KG1 (cell line): ENCODE data around the gene DNAJB6.

ENCODE experiments used
- DNase-seq: peaks from one replicate; lab custom pipeline; 2025; lab: John Stamatoyannopoulos, UW

The DNAJB6 gene

DNA sequence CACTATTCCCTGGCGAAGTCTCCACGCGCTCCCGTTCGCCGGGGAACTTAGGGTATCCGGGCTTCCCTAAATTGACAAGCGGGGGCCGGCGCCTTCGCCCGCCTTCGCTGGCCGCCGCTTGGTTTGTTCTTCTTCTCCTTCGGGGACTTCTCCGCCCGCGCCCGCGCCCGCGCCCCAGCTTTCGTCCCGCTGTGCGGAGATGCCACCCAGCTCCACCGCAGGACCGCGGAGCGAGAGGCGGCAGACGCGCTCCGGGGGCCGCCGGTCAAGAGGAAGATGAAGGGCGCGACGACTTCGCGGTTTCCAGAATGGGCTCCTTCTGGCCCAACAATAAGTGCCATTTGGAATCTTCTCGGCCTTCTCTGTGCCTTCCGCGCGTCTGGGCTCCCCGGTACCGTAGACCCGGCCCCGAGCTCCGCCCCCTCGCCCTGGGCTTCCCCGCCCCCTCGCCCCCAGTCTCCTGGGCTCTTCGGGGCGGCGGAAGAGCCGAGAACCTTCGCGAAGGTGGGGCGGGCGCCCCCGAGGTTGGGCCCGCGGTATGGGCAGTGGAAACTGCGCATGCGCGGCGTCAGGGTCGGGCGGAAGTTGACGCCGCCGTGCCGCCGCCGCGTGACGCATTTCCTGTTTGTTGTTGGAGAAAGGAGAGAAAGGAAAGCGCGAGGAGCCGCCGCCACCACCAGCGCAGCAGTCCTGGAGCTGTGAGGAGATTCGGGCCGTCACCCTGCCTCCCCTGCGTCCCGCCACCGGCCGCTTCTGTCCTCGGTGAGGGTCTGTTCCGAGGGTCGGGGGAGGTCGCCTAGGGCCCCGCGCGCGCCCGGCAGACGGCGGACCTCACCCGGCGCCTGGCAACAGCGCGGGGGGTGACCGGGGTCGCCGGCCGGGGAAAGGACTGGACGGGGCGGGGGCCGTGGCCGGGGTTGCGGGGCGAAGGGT lies at the start of gene DNAJB6:
TSS of gene DNAJB6 (plus strand) at position 622 of the 933 bp plus-strand sequence. CDS start 21,569 bp downstream, outside the sequence.
- DNase-seq: peak; percentile 93

DNA sequence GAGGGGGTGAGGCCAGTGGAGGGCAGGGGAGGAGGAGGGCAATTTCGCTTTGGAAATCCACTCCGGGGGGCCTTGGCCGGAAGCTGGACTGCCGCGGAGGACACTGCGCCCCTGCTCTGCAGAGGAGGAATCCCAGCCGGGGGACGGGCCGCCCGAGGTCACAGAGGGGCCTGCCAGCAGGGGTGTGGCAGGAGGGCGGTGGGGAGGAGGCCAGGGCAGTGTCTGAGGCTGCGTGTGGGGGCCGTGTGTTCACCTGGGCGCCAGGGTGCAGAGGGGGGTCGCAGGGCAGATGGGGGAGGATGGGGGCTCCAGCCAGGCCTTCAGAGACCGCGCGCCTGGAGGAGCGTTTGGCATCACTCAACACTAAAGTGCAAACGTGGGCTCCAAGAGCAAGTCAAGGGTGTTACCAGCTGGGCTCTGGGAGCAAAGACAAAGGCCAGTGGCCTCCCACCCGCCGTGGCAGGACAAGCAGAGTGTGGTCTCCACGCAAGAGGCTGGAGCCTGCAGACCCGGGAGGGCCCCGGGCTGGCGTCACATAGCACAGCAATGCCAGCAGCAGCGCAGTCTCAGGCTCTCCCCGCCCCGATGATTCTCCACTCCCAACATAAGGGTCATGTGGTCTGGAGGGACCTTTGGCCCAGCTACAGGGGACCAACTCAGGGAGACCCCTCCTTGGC lies 45.3 kb upstream of the DNAJB6 start:
- no peak for DNase-seq

DNA sequence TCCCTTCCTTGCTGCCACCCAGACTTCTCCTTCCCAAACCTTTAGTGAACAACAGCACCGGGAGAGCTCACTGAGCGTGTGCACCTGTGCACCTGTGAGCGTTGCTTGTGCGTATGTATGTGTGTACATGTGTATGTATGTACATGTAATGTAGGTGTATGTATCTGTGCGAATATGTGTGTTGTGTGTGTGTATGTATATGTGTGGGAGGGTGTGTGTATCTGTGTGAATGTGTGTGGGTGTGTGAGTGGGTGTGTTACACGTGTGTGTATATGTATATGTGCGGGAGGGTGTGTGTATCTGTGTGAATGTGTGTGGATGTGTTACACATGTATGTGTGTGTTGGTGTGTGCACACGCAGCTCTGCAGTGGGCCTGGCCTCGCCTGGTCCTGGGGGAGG lies 44.5 kb upstream of the DNAJB6 start:
- no peak for DNase-seq

DNA sequence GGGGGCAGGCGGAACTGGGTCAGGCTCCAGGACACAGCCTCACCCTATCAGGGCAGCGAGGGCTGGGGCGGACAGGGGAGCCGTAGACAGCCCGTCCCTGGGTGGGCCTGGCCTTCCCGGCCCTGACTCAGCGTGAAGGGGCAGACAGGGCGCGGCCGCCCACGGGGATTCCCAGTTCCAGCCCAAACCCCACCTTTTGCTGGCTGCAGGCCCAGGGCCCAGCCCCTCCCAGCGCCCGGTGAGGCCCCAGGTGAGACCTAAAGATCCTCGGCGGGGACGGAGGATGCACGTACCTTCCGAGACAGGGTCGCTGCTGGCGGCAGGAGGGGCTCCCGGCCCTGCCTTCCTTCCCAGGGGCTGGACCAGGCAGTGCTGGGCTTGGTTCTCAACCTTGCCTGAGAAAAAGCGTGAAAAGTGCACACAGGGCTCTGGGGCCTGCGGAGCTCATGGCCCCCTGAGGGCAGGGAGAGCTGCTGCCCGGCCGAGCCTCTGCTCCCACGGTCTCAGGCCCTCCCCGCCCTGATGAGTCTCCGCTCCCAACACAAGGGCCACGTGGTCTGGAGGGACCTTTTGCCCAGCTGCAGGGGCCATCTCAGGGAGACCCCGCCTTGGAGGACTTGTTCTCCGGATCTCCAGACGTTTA lies 43.9 kb upstream of the DNAJB6 start:
- no peak for DNase-seq

DNA sequence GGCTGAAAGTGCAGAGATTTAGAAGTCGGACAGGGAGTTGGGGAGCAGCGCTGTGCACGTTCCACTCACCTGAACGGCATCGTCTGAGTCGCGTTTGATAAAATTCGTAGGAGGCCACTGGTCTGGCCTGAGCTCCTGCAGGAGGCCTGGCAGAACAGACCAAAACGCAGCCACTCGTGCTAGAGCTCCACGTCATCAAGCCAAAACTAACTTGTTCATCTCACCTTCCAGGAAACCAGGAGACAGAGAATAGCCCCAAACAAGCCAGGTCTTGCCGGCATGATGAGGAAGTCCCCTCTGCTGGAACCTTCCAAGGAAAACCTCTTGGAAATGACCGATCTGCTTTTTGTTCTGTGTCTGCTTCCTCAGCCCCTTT lies 43.4 kb upstream of the DNAJB6 start:
- no peak for DNase-seq

DNA sequence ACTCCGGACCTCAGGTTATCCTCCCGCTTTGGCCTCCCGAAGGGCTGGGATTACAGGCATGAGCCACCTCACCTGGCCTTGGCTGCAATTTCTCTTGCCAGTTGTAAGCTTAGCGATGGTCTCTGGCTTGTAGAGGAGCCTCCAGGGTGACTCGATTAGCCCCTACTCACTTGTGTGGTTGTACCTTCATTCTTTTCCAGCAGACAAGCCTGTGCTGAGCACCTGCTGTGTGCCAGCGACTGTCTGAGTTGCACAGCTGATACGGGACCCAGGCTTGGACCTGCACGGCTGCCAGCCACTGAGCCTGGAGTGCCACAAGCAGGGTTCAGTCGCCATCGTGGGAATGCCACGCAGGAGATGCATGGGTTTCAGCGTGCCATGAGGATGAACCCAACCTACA lies 42.0 kb upstream of the DNAJB6 start:
- DNase-seq: no peak

DNA sequence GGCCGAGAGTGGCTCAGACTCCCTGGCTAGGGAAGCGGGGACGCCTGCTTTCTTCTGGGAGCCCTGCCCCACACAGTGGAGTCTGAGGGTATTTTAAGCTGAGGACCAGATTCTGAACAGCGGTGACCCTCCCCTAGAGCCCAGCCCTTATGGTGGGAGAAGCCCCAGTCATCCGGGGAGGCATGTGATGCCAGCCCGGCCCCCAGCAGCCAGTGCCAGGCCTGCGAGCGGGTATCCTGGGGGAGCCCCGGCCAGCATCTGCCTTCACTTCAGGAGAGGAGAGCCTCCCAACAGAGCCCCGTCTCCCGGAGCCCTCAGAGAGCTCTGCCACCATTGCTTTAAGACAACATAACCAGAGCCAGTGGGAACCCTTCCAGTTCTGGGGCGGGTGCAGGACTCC lies 41.5 kb upstream of the DNAJB6 start:
- no peak for DNase-seq

DNA sequence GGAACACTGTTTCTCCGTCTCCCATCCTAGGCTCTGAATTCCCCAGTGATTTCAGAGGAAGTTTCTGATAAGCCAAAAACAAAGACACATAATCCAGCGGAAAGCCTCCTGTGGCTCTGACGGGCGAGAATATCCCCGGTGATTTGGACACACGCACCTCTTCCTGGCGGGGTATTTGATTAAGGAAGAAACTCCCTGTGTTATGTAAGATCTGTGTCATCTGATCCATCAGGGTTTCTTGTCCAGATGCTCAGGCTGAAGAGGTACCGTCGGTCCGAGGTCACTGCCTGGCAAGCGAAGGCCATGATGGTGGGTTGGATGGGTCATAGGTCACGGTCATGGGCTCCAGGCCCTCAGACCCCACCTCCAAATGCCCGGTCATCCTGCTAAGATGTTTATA lies 39.6 kb upstream of the DNAJB6 start:
- no peak for DNase-seq

DNA sequence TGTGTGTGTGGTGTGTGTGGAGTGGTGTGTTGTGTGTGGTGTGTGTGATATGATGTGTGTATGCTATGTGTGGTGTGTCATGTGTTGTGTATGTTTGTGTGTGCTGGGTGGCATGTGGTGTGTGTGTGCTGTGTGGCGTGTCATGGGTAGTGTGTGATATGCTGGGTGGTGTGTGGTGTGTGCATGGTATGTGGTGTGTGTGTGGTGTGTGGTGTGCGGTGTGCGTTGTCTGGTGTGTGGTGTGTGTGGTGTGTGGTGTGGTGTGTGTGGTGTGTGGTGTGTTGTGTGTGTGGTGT lies 37.5 kb upstream of the DNAJB6 start:
- no peak for DNase-seq

DNA sequence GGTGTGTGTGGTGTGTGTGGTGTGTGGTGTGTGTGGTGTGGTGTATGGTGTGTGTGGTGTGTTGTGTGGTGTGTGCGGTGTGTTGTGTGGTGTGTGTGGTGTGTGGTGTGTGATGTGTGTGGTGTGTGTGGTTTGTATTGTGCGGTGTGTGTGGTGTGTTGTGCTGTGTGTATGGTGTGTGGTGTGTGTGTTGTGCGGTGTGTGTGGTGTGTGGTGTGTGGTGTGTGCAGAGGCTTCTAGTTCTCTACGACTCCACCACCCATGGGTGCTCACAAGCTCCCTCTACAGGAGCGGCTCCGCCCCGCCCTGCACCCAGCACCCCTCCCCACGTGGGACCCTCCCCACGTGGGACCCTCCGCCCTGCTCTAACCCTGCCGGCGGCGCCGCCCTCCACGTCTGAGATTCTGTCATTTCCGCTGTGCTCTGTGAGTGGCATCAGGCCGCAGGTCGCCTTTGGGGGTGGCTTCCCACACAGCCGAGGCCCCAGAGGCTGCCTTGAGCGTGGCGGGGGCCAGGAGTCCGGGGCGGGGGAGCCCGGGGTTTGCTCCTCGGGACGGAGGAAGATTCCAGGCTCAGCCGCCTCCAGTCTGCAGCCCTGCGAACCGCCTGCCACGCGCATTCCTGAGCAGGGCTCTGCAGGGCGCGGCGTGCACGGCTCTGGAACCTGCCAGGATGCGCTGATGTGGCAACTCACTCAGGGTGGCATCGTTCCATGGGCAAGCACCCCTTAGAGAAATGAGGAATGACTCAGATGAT lies 37.0 kb upstream of the DNAJB6 start:
- DNase-seq: no peak

DNA sequence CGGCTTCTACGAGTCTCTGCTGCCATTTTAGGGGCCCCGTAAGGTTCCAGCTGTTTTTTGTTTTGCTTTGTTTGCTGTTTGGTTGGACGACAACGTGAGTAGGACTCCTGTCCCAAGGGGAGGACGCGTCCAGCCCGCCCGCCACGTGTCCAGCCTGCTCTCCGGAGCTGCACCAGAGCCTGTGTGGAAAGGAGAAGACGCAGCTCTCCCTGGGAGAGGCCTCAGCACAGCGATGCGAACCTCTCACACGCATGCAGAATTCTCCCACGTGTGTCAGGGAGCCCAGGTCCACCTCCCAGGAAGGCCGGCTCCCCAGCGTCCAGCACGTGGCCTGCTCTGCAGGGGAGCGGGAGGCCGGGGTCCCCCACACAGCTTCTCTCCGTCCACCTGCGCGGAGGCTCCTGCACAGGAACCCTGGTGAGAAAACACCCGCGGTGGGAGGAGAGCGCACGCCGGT lies 36.4 kb upstream of the DNAJB6 start:
- no peak for DNase-seq

DNA sequence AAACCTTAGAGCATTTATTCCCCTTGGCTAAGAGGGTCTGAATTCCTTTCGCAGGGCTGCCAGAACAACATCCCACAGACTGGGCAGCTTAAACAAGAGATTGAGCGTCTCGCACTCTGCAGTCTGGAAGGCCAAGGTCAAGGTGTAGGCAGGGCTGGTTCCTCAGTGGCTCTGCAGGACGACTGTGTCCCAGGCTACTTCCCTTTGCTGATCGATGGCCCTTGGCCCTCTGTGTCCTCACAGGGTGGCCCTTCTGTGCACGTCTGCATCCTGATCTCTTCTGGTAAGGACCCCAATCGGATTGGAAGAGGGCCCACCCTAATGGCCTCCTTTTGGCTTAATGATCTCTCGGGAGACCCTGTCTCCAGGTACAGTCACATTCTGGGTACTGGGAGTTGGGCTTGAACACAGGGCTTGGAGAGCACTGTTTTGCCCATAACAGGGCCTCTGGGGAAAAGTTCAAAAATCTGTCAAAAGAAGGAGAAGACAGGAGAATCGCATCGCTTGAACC lies 35.1 kb upstream of the DNAJB6 start:
- DNase-seq: no peak

DNA sequence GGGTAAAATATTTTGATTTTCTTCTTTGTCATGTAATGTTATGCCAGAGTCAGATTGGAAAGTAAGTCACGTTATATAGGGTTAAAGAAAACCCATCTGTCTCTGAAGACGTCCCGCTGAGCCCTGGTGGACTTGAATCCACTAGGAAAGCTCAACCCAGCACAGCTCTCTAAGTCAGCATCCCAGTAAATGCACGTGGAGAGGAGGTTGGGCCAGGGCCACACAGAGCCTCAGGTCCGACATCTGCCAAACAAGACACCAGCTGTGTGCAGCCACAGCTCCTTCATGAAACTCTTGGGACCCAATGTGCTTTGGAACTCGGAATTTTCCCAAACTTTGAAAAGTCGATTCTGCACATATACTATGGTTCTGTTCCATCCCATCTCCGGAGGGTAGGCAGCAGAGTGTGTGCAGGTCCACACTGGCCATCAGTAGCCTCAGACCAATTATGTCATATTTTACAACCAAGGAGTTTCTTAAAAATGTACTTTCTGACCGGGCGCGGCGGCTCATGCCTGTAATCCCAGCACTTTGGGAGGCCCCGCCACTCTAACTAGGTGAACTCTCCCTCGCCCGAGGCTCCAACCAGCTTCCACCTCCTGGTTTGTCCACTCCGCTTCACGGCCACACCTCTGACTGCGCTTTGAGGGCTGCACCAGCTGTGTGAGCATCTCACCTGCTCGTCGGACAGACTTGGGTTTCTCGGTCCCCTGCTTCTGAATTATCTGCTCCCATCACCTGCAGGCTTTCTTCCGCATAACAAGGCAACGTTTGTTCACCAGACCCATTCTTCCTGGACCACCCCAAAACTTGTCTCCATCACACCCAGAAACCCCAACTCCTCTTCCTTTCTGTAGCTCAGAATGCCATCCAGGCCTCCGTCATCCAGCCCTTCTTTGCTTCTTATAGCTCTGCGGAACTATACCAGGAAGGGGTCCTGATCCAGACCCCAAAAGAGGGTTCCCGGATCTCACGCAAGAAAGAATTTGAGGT lies 29.7 kb upstream of the DNAJB6 start:
- DNase-seq: no peak

DNA sequence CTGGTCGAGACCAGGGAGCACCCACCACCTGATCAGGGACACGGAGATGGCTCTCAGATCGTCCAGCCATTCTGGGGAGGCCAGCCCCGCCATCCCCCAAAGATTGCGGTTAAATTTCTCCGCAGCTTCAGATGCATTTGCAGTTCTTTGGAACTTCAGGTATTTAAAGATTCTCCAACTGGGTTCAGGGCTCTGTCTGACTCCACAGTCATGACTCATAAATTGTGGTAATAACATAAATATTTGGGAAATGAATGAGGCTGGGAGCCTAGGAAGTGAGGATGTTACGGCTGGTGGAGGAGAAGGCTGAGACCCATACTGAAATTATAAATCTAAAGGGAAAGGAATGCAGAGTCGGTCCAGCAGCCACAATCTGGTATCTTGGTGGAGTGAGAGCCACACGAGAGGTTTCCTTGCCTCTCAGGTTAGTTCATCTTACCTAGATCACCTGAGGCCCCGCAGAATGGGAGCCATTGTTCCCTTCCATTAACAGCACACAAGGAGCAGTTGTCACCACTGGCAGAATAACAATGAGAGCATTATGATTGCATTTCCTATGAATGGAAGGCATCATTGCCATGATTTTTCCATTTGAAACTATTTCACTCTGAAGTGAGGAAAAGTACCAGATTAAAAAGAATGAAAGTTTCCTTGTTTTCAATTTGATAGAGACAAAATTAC lies 26.7 kb upstream of the DNAJB6 start:
- no peak for DNase-seq

DNA sequence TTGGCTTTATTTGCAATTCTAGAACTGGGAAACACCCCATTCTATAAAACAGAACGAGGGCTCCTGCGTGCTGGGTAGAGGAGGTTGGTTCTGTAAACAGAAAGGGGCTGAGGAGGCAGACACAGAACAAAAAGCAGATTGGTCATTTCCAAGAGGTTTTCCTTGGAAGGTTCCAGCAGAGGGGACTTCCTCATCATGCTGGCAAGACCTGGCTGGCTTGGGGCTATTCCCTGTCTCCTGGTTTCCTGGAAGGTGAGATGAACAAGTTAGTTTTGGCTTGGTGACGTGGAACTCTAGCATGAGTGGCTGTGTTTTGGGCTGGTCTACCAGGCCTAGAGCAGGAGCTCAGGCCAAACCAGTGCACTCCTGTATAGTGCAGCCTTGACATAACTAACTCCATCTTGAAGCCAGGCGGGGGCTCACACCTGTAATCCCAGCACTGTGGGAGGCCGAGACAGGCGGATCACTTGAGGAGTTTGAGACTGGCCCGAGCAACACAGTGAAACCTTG lies 26.1 kb upstream of the DNAJB6 start:
- no peak for DNase-seq

DNA sequence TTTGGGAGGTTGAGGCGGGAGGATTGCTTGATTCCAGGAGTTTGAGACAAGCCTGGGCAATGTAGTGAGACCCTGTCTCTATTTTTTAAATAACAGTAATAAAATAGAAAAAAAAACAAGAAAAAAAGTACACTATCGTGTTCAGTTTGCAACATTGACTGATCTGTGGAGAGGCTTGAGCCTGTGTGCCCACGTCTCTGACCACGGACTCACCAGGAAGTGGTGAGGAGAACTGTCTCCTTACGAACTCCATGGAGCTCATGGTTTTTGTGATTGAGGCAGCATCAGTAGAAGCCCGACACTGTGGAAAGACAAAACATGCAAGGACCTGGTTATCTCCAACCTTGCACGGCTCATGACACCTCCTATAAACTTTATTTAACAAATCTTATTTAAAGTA lies 23.9 kb upstream of the DNAJB6 start:
- no peak for DNase-seq

DNA sequence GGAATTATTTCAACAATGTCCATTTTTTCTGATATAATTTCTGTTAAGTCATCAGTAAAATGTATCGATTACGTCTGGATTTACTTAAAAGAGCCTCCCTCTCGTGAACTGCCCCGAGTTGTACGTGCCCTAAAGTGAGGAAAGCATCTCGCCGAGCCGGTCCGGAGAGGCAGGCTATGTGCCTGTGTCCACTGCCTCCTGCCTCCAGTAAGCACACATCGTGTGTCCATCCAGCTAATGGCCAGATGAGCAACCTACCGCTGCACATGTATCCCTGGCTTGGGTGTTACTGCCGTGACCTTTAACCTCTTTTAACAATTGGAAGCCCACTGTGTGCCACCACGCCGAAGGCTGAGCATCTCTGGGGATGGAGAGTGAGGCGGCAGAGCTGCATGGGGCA lies 23.2 kb upstream of the DNAJB6 start:
- DNase-seq: no peak

DNA sequence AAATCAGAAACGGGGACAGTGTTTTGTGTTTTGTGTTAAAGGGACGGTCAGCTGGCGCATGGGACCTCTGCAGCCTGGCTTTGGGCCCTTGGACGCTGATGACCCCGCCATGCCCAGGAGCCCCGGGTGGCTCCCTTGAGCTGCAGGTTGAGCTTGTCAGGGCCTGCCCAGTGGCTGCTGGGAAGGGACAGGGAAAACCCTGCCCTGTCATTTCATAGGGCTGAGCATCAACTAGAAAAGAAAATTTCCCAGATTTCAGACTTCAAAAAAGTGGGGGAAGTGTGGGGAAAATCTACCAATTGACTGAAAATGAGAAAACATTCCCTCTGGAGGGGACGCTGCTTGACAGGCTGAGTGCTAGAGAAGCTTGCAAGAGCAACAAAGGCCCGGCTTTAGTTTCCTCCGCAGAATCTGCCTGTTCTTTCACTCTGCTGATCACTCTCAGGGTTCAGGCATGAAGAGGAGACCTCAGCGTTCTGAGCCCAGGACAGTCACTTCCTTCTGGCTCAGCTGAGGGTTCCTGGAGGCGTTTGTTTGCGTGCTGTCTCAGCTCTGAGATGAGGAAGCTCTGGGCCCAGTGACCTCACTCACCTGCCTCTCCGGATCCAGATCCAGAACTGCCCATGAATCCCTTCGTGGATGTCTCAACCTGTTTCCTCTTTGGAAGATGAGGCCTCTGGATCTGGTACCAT lies 18.6 kb upstream of the DNAJB6 start:
- DNase-seq: peak; percentile 37

DNA sequence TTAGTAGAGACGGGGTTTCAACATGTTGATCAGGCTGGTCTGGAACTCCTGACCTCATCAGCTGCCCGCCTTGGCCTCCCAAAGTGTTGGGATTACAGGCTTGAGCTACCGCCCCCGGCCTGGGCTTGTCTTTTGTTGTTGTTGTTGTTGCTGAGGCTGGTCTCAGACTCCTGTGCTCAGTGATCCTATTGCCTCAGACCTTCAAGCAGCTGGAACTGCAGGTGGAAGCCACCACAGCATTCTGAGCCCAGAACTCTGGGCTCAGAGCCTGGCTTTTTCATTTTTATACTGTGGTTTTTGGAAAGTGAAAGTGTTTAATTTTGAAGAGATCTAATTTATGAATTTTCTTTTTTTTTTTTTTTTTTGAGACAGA lies 16.2 kb upstream of the DNAJB6 start:
- DNase-seq: no peak

DNA sequence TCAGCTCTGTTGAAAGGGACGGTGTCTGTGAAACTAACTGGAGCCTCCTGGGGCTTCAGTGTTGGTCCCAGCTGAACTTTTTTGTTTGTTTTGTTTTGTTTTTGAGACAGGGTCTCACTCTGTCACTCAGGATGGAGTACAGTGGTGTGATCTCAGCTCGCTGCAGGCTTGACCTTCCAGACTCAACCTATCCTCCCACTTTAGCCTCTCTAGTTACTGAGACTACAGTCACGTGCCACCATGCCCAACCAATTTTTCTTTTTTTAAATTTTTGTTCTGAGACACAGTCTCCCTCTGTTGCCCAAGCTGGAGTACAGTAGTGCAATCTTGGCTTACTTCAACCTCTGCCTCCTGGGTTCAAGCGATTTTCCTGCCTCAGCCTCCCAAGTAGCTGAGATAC lies 13.4 kb upstream of the DNAJB6 start:
- DNase-seq: no peak
